Measurements from ENCODE around the gene OAT. TPM values are rescaled to one million over a fixed set of nuclear protein-coding genes. Genes with fewer than 3 reads are reported as not detected.

OAT gene
- total RNA-seq, 1 experiment from 2014 or later = 53.0 TPM

GRCh38 chr10:124364674-124365073 is 54.0 kb downstream of the OAT start:
- CTCF ChIA-PET = no interaction called here
- H3K9me3 Mint-ChIP-seq (ENCODE audit: low read depth, unreplicated experiment) = no peaks in the 10 kb centered on the region
- intact Hi-C loops (cut with micrococcal nuclease; ENCODE audit: unreplicated experiment) = no loop called here
- H3K27ac Mint-ChIP-seq (ENCODE audit: unreplicated experiment) = no peak overlapping the region
- H3K4me1 Mint-ChIP-seq (ENCODE audit: low read depth, unreplicated experiment) = no peaks in the 10 kb centered on the region
- no peak for DNase-seq
- H3K27me3 Mint-ChIP-seq (ENCODE audit: unreplicated experiment) = peaks cover 48% of the 10 kb centered on the region
- H3K36me3 Mint-ChIP-seq (ENCODE audit: insufficient read depth, unreplicated experiment) = no peaks in the 10 kb centered on the region
- H3K4me3 Mint-ChIP-seq (ENCODE audit: low read depth, unreplicated experiment) = no peak overlapping the region
- TF ChIP-seq, protein P1, sequence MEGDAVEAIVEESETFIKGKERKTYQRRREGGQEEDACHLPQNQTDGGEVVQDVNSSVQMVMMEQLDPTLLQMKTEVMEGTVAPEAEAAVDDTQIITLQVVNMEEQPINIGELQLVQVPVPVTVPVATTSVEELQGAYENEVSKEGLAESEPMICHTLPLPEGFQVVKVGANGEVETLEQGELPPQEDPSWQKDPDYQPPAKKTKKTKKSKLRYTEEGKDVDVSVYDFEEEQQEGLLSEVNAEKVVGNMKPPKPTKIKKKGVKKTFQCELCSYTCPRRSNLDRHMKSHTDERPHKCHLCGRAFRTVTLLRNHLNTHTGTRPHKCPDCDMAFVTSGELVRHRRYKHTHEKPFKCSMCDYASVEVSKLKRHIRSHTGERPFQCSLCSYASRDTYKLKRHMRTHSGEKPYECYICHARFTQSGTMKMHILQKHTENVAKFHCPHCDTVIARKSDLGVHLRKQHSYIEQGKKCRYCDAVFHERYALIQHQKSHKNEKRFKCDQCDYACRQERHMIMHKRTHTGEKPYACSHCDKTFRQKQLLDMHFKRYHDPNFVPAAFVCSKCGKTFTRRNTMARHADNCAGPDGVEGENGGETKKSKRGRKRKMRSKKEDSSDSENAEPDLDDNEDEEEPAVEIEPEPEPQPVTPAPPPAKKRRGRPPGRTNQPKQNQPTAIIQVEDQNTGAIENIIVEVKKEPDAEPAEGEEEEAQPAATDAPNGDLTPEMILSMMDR (IDR thresholded peaks at IDR 0.05; ENCODE audit: unreplicated experiment) = no peak
- no TSS peak for BruUV-seq (replicated peaks)

DNA sequence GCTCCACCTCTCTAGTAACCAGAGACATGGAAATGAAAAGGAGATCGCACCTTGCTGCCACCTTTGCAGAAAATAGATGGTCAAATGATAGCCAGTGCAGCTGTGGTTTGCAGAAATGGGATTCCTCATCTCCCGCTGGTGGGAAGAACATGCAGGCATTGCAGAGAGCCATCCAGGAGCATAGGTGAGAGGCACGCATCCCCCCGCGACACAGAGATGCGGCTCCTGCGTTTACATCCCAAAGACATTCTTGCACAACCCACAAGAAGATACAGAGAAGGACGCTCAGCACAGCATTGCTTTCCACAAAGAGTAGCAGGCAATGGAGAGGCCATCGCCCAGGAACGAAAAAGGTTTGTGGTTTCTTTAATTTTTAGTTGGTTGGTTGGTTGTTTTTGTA is 56.2 kb downstream of the OAT start:
- no peaks in the 10 kb centered on the region for H3K9me3 Mint-ChIP-seq (ENCODE audit: low read depth, unreplicated experiment)
- no TSS peak for BruUV-seq (replicated peaks)
- H3K27ac Mint-ChIP-seq (ENCODE audit: unreplicated experiment) = no peak overlapping the region
- no peaks in the 10 kb centered on the region for H3K4me1 Mint-ChIP-seq (ENCODE audit: low read depth, unreplicated experiment)
- intact Hi-C loops (cut with micrococcal nuclease; ENCODE audit: unreplicated experiment) = no loop called here
- H3K36me3 Mint-ChIP-seq (ENCODE audit: insufficient read depth, unreplicated experiment) = no peaks in the 10 kb centered on the region
- DNase-seq = no peak
- CTCF ChIA-PET = no interaction called here
- TF ChIP-seq, protein P1 (IDR thresholded peaks at IDR 0.05; ENCODE audit: unreplicated experiment) = no peak
- peaks cover 44% of the 10 kb centered on the region for H3K27me3 Mint-ChIP-seq (ENCODE audit: unreplicated experiment)
- H3K4me3 Mint-ChIP-seq (ENCODE audit: low read depth, unreplicated experiment) = no peak overlapping the region

- intact Hi-C loops (cut with micrococcal nuclease; ENCODE audit: unreplicated experiment) = no loop called here
- no peak for DNase-seq
- TF ChIP-seq, protein P1 (IDR thresholded peaks at IDR 0.05; ENCODE audit: unreplicated experiment) = no peak
- H3K27ac Mint-ChIP-seq (ENCODE audit: unreplicated experiment) = no peak overlapping the region
- H3K4me1 Mint-ChIP-seq (ENCODE audit: low read depth, unreplicated experiment) = no peaks in the 10 kb centered on the region
- BruUV-seq (replicated peaks) = no TSS peak
- peaks cover 27% of the 10 kb centered on the region for H3K27me3 Mint-ChIP-seq (ENCODE audit: unreplicated experiment)
- H3K4me3 Mint-ChIP-seq (ENCODE audit: low read depth, unreplicated experiment) = no peak overlapping the region
- no peaks in the 10 kb centered on the region for H3K36me3 Mint-ChIP-seq (ENCODE audit: insufficient read depth, unreplicated experiment)
- CTCF ChIA-PET = no interaction called here
- no peaks in the 10 kb centered on the region for H3K9me3 Mint-ChIP-seq (ENCODE audit: low read depth, unreplicated experiment)
Observed at GRCh38 chr10:124359336-124359832, 59.3 kb downstream of the OAT start.

DNA sequence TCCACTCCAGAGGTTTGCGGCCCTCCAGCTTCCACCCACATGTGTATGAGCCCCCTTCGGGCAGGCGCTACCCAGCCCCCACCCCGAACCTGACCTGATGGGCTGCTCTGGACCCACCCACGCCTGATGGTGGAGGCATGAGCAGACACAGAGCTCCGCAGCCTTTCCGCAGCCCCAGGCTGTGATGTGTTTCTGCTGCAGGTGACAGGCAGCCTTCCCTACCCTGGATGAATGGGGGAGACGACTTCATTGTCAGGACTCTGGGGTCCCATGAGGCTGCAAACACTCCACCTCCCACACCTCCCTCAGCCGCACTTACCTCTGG is 61.2 kb downstream of the OAT start:
- no peak overlapping the region for H3K27ac Mint-ChIP-seq (ENCODE audit: unreplicated experiment)
- no peaks in the 10 kb centered on the region for H3K4me1 Mint-ChIP-seq (ENCODE audit: low read depth, unreplicated experiment)
- H3K9me3 Mint-ChIP-seq (ENCODE audit: low read depth, unreplicated experiment) = no peaks in the 10 kb centered on the region
- CTCF ChIA-PET = no interaction called here
- H3K27me3 Mint-ChIP-seq (ENCODE audit: unreplicated experiment) = peaks cover 26% of the 10 kb centered on the region
- no peak for DNase-seq
- BruUV-seq (replicated peaks) = no TSS peak
- no peak overlapping the region for H3K4me3 Mint-ChIP-seq (ENCODE audit: low read depth, unreplicated experiment)
- no peaks in the 10 kb centered on the region for H3K36me3 Mint-ChIP-seq (ENCODE audit: insufficient read depth, unreplicated experiment)
- TF ChIP-seq, protein P1 (IDR thresholded peaks at IDR 0.05; ENCODE audit: unreplicated experiment) = no peak
- intact Hi-C loops (cut with micrococcal nuclease; ENCODE audit: unreplicated experiment) = no loop called here
